NB4 (cell line): ENCODE data around the gene OGFRL1.

ENCODE experiments used
- CTCF ChIP-seq: IDR thresholded peaks from one replicate; pipeline ENCODE4 v1.5.1; 2012; ENCODE audit warnings: low read depth, low read length
- POLR2A ChIP-seq: IDR thresholded peaks from 2 replicates; pipeline ENCODE4 v1.6.1; 2011; ENCODE audit warnings: mild to moderate bottlenecking; ENCODE audit not compliant: insufficient read length; ENCODE audit errors: extremely low read depth

- TF ChIP-seq CTCF (no peak), POLR2A (no peak)
Measured at GRCh38 chr6:71317441-71317840, 28.8 kb downstream of the OGFRL1 start.
